ENCODE measurements around the gene FGFR4.

Gene FGFR4

GRCh38 chr5:177132136-177133095, 45.7 kb downstream of the FGFR4 start:
- no peak for DNase-seq

GRCh38 chr5:177133096-177133852, 46.6 kb downstream of the FGFR4 start, which contains the start of gene NSD1:
TSS of gene NSD1 (plus strand) at chr5:177133773. CDS start at chr5:177135104, 1,331 bp downstream.
- peak; percentile 65 for DNase-seq

- peak; percentile 61 for DNase-seq
Observed at GRCh38 chr5:177133853-177134696, 47.4 kb downstream of the FGFR4 start.

- DNase-seq, result peak; percentile 45
Observed at GRCh38 chr5:177134697-177135225, 48.0 kb downstream of the FGFR4 start.

GRCh38 chr5:177140312-177140711, 53.6 kb downstream of the FGFR4 start:
- DNase-seq, result no peak

- DNase-seq, result no peak
Observed at GRCh38 chr5:177141496-177141895, 54.8 kb downstream of the FGFR4 start.

GRCh38 chr5:177142098-177142611, 55.4 kb downstream of the FGFR4 start:
- DNase-seq, result no peak

GRCh38 chr5:177142778-177143177, 56.1 kb downstream of the FGFR4 start:
- no peak for DNase-seq

- no peak for DNase-seq
Observed at GRCh38 chr5:177146891-177147638, 60.4 kb downstream of the FGFR4 start.

All from NCI-H82 (cell line).